KMS-11 (cell line): ENCODE results near the gene GALNTL6.

Experiments
- H2AFZ ChIP-seq: fragments of 200-600 bp; sonication (generic); 2 replicates; pipeline ENCODE4 v1.6.1; 2016; ENCODE audit warnings: antibody characterized with exemption, mixed run types, low read depth
- H3K27ac ChIP-seq: fragments of 200-600 bp; sonication (generic); 2 replicates; pipeline ENCODE4 v1.6.1; 2016; ENCODE audit warnings: mild to moderate bottlenecking, mixed run types
- H3K27me3 ChIP-seq: fragments of 200-600 bp; sonication (generic); 2 replicates; pipeline ENCODE4 v1.6.1; 2017; ENCODE audit warnings: mild to moderate bottlenecking, low read depth, mixed run types, moderate library complexity; ENCODE audit not compliant: insufficient read depth
- H3K36me3 ChIP-seq: fragments of 200-600 bp; sonication (generic); 2 replicates; pipeline ENCODE4 v1.6.1; 2017; ENCODE audit warnings: mild to moderate bottlenecking, mixed run types; ENCODE audit not compliant: insufficient read depth
- H3K4me1 ChIP-seq: fragments of 200-600 bp; sonication (generic); 2 replicates; pipeline ENCODE4 v1.6.1; 2016; ENCODE audit warnings: mild to moderate bottlenecking, low read depth, mixed run types; ENCODE audit not compliant: poor library complexity, severe bottlenecking
- H3K4me2 ChIP-seq: fragments of 200-600 bp; sonication (generic); 2 replicates; pipeline ENCODE4 v1.7.0; 2016; ENCODE audit warnings: mild to moderate bottlenecking, mixed run types
- H3K4me3 ChIP-seq: fragments of 200-600 bp; sonication (generic); IDR thresholded peaks from 2 replicates; pipeline ENCODE4 v1.6.1; 2017; ENCODE audit warnings: low read depth, low read length, mixed read lengths; ENCODE audit not compliant: insufficient read depth
- H3K79me2 ChIP-seq: fragments of 200-600 bp; sonication (generic); 2 replicates; pipeline ENCODE4 v1.6.1; 2016; ENCODE audit warnings: low read depth, mixed run types; ENCODE audit not compliant: insufficient read depth
- H3K9ac ChIP-seq: fragments of 200-600 bp; sonication (generic); 2 replicates; pipeline ENCODE4 v1.6.1; 2016; ENCODE audit warnings: mild to moderate bottlenecking, mixed run types
- H4K20me1 ChIP-seq: fragments of 200-600 bp; sonication (generic); 2 replicates; pipeline ENCODE4 v1.6.1; 2016; ENCODE audit warnings: mild to moderate bottlenecking, mixed run types; ENCODE audit not compliant: insufficient read depth
- TF ChIP-seq, protein P1 (sequence below): fragments of 200-600 bp; sonication (generic); conservative IDR thresholded peaks from 2 replicates; pipeline ENCODE4 v1.6.1; 2017; ENCODE audit warnings: low read depth, mild to moderate bottlenecking, antibody characterized with exemption, low read length, moderate library complexity, mixed read lengths

Gene GALNTL6

DNA sequence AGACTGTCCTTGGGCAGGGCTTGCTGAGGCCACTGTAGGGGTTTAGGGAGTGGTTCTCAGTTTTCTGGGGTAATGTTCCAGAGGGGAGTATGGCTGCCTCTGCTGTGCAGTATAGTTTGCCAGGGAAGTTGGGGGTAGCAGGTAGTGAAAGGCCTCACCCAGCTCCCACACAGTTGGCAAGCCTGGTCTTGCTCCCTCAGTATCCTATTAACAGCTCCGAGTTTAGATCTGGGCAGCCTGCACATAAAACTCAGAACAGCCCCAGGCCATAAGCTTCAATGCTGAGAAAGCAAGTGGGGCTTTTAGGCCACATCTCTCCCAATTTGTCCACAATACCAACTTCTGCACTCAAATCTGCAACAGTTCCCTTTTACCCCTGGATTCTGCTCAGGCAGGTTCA is 205.2 kb downstream of the GALNTL6 start:
- no peaks in the 10 kb centered on the region for H3K36me3 ChIP-seq
- H4K20me1 ChIP-seq: no peaks in the 10 kb centered on the region
- no peaks in the 10 kb centered on the region for H3K4me1 ChIP-seq
- no peak overlapping the region for H3K27ac ChIP-seq
- no peak overlapping the region for H3K4me3 ChIP-seq
- H3K27me3 ChIP-seq: no peaks in the 10 kb centered on the region
- TF ChIP-seq, protein P1, sequence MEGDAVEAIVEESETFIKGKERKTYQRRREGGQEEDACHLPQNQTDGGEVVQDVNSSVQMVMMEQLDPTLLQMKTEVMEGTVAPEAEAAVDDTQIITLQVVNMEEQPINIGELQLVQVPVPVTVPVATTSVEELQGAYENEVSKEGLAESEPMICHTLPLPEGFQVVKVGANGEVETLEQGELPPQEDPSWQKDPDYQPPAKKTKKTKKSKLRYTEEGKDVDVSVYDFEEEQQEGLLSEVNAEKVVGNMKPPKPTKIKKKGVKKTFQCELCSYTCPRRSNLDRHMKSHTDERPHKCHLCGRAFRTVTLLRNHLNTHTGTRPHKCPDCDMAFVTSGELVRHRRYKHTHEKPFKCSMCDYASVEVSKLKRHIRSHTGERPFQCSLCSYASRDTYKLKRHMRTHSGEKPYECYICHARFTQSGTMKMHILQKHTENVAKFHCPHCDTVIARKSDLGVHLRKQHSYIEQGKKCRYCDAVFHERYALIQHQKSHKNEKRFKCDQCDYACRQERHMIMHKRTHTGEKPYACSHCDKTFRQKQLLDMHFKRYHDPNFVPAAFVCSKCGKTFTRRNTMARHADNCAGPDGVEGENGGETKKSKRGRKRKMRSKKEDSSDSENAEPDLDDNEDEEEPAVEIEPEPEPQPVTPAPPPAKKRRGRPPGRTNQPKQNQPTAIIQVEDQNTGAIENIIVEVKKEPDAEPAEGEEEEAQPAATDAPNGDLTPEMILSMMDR: no peak
- H3K4me2 ChIP-seq: no peak overlapping the region
- no peak overlapping the region for H3K9ac ChIP-seq
- H2AFZ ChIP-seq: no peak overlapping the region
- no peaks in the 10 kb centered on the region for H3K79me2 ChIP-seq

DNA sequence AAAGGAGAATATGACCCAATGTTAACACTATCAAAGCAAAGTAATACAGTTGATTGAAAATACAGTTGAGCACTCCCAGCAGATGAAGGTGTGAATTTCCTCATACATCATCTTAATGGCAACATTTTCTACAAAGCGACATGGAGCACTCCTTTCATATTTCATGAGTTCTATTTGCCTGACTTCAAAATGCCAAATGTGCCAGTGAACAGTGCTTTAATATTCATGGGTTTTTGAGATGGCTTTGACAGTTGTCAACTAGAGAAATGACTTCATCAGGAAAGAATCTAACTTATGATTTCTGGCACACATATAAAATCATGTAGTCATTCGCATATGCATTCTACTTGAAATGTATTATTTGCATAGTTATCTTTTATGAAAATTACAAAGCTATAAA is 222.4 kb downstream of the GALNTL6 start:
- Histone ChIP-seq H3K4me2 (no peak overlapping the region), H3K9ac (no peak overlapping the region), H3K27me3 (no peaks in the 10 kb centered on the region), H3K4me1 (no peaks in the 10 kb centered on the region), H3K79me2 (no peaks in the 10 kb centered on the region), H3K4me3 (no peak overlapping the region), H3K27ac (no peak overlapping the region), H4K20me1 (no peaks in the 10 kb centered on the region), H2AFZ (no peak overlapping the region), H3K36me3 (no peaks in the 10 kb centered on the region)
- TF ChIP-seq, protein P1: no peak

DNA sequence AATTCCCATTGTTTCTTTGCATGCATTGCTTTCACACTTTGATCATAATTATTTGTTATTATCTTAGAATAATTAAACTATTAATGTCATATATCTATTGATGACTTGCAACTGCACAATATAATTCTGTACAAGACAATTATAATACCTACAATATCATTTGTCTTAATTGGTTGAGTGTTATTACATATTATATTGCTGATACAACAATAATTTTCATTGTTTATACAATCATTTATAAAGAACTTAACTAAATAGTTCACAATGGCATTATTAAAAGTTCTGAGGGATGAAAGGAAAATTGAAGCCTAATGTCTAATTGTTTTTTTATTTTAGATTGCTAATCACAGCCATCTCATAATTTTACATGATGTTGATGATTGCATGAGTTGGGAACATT is 227.6 kb downstream of the GALNTL6 start:
- no peak overlapping the region for H3K27ac ChIP-seq
- TF ChIP-seq, protein P1: no peak
- no peaks in the 10 kb centered on the region for H3K79me2 ChIP-seq
- no peaks in the 10 kb centered on the region for H3K36me3 ChIP-seq
- H3K27me3 ChIP-seq: no peaks in the 10 kb centered on the region
- H3K4me1 ChIP-seq: no peaks in the 10 kb centered on the region
- H2AFZ ChIP-seq: no peak overlapping the region
- H3K9ac ChIP-seq: no peak overlapping the region
- H3K4me2 ChIP-seq: no peak overlapping the region
- no peak overlapping the region for H3K4me3 ChIP-seq
- H4K20me1 ChIP-seq: no peaks in the 10 kb centered on the region

DNA sequence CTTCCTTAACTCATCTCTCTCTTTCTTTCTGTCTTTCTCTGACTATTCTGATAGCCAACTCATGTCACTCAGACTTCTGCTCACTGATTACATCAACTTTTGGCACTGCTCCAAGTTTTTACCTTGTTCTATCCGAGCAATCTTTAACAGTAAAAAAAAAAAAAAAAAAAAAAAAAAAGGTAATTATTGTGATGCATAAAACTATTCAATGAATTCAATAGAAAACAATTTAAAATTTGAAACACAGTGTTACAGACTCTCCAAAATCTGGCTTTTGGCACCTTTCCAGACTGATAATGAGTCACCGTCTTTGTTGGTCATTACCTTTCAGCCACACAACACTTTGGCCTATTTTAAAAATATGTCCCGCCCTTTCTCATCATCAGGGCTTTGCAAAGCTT is 229.5 kb downstream of the GALNTL6 start:
- Histone ChIP-seq H3K4me2 (no peak overlapping the region), H4K20me1 (no peaks in the 10 kb centered on the region), H3K79me2 (no peaks in the 10 kb centered on the region), H3K36me3 (no peaks in the 10 kb centered on the region), H2AFZ (no peak overlapping the region), H3K27ac (no peak overlapping the region), H3K4me3 (no peak overlapping the region), H3K9ac (no peak overlapping the region), H3K27me3 (no peaks in the 10 kb centered on the region), H3K4me1 (no peaks in the 10 kb centered on the region)
- TF ChIP-seq, protein P1: no peak
